GM12878 (cell line): ENCODE data around the gene FBXL14. TPM values are rescaled to one million over a fixed set of nuclear protein-coding genes. Genes with fewer than 3 reads are reported as not detected.

Experiments used
- ATAC-seq: fragments of 200-7000 bp; cut with Tn5 transposase; 3 replicates; pipeline ENCODE4 v1.9.1; 2020; ENCODE audit warnings: mild to moderate bottlenecking, moderate library complexity
- BruUV-seq: library from RNA; stranded (reverse); fragments of 400-500 nt; replicated peaks from 2 replicates; lab custom pipeline; 2021; lab: Mats Ljungman, UMichigan
- CTCF ChIA-PET: fragments of 300-600 bp; sonication (Branson Sonifier 250); formaldehyde crosslinking; extraction: SDS; loops from one replicate; lab custom pipeline; 2021; ENCODE audit warnings: inconsistent platforms; lab: Yijun Ruan, JAX
- POLR2A ChIA-PET: fragments of 350-600 bp; formaldehyde crosslinking; extraction: SDS; loops from one replicate; lab custom pipeline; 2021; ENCODE audit warnings: inconsistent platforms; lab: Charles Lee
- RAD21 ChIA-PET: fragments of 300-600 bp; sonication (Branson Sonifier 250); formaldehyde crosslinking; loops from one replicate; lab custom pipeline; 2023; ENCODE audit warnings: antibody characterized with exemption; ENCODE audit not compliant: unreplicated experiment; lab: Charles Lee
- SMC1A ChIA-PET: fragments of 300-600 bp; sonication (Branson Sonifier 250); formaldehyde crosslinking; loops from one replicate; lab custom pipeline; 2023; ENCODE audit not compliant: unreplicated experiment, uncharacterized antibody; lab: Charles Lee
- DNase-seq: peaks from one replicate; pipeline ENCODE4 v3.0.0-alpha.2; 2011; ENCODE audit warnings: low read depth, low spot score
- FAIRE-seq: peaks from 3 replicates; lab custom pipeline; 2011; peaks lifted over from hg19 to GRCh38; lab: Jason Lieb, UNC
- H2AFZ ChIP-seq: 2 replicates; pipeline ENCODE4 v1.6.0; 2011; ENCODE audit warnings: low read depth, low read length, control low read depth; ENCODE audit not compliant: control insufficient read depth
- H3K27ac ChIP-seq: 2 replicates; pipeline ENCODE4 v1.5.1; 2011; ENCODE audit warnings: control low read depth; ENCODE audit not compliant: control insufficient read depth, insufficient read depth
- H3K27me3 ChIP-seq, 2 experiments: replicated peaks in 1 of 2; 2 replicates each; pipeline versions ENCODE4 v1.6.0 to v1.6.1; 2011; ENCODE audit warnings: low read length in 1 of 2; ENCODE audit not compliant: control insufficient read depth in 2 of 2, insufficient read depth in 2 of 2
- H3K36me3 ChIP-seq, 2 experiments: 2 replicates each; pipeline ENCODE4 v1.5.1; 2011; ENCODE audit warnings: low read length in 1 of 2; ENCODE audit not compliant: control insufficient read depth in 2 of 2, insufficient read depth in 2 of 2
- H3K4me1 ChIP-seq: 2 replicates; pipeline ENCODE4 v1.6.1; 2011; ENCODE audit warnings: mild to moderate bottlenecking, low read length, moderate library complexity, mixed read lengths; ENCODE audit not compliant: control insufficient read depth, insufficient read depth
- H3K4me2 ChIP-seq: 2 replicates; pipeline ENCODE4 v1.6.0; 2011; ENCODE audit warnings: control low read depth; ENCODE audit not compliant: control insufficient read depth, insufficient read depth
- H3K4me3 ChIP-seq: fragments of 200-600 bp; sonication (generic); 2 replicates; pipeline ENCODE4 v1.5.1; 2016
- H3K79me2 ChIP-seq: 2 replicates; pipeline ENCODE4 v1.6.0; 2011; ENCODE audit warnings: low read length; ENCODE audit not compliant: control insufficient read depth, insufficient read depth
- H3K9ac ChIP-seq: 2 replicates; pipeline ENCODE4 v1.8.0; 2011; ENCODE audit warnings: low read length, control low read depth, mixed read lengths; ENCODE audit not compliant: control insufficient read depth, insufficient read depth
- H3K9me3 ChIP-seq: replicated peaks from 3 replicates; pipeline ENCODE4 v1.5.1; 2011; ENCODE audit warnings: mild to moderate bottlenecking, low read length; ENCODE audit not compliant: control insufficient read depth, insufficient read depth
- H4K20me1 ChIP-seq: 2 replicates; pipeline ENCODE4 v1.6.0; 2011; ENCODE audit not compliant: control insufficient read depth, insufficient read depth
- CBX3 ChIP-seq: fragments of 200-600 bp; sonication (generic); IDR thresholded peaks from 2 replicates; pipeline ENCODE4 v1.6.1; 2016; ENCODE audit warnings: low read depth, borderline replicate concordance
- CHD4 ChIP-seq: fragments of 200-600 bp; sonication (generic); IDR thresholded peaks from 2 replicates; pipeline ENCODE4 v1.6.1; 2016; ENCODE audit warnings: mild to moderate bottlenecking
- CREM ChIP-seq: IDR thresholded peaks from 2 replicates; pipeline ENCODE4 v1.6.1; 2014; ENCODE audit warnings: antibody characterized with exemption, low read depth
- EED ChIP-seq: sonication (generic); IDR thresholded peaks from 2 replicates; pipeline ENCODE4 v1.6.1; 2016; ENCODE audit warnings: antibody characterized with exemption, low read depth
- ESRRA ChIP-seq: IDR thresholded peaks from 2 replicates; pipeline ENCODE4 v1.6.1; 2012; ENCODE audit warnings: mild to moderate bottlenecking, low read length, improper control_type of control experiment
- ETV6 ChIP-seq, 2 experiments: fragments of 450-650 bp in 1 of 2; IDR thresholded peaks in 1 of 2; conservative IDR thresholded peaks in 1 of 2; 2 replicates each; pipeline ENCODE4 v1.6.1; 2014; ENCODE audit warnings: antibody characterized with exemption in 1 of 2, borderline replicate concordance in 1 of 2, low read depth in 1 of 2, mild to moderate bottlenecking in 1 of 2, moderate library complexity in 1 of 2
- MTA3 ChIP-seq: IDR thresholded peaks from 2 replicates; pipeline ENCODE4 v1.6.1; 2012; ENCODE audit warnings: low read length, inconsistent platforms, borderline replicate concordance
- NFYA ChIP-seq: IDR thresholded peaks from 2 replicates; pipeline ENCODE4 v1.6.1; 2011; ENCODE audit warnings: low read depth, mild to moderate bottlenecking, low read length, improper control_type of control experiment, borderline replicate concordance
- NFYB ChIP-seq: IDR thresholded peaks from 2 replicates; pipeline ENCODE4 v1.6.1; 2011; ENCODE audit warnings: low read depth, mild to moderate bottlenecking, low read length, improper control_type of control experiment, moderate library complexity; ENCODE audit not compliant: insufficient read depth
- PBX3 ChIP-seq: IDR thresholded peaks from 2 replicates; pipeline ENCODE4 v1.6.1; 2011; ENCODE audit warnings: mild to moderate bottlenecking, low read depth, low read length, moderate library complexity; ENCODE audit not compliant: insufficient replicate concordance
- PKNOX1 ChIP-seq: fragments of 450-650 bp; IDR thresholded peaks from 2 replicates; pipeline ENCODE4 v1.6.1; 2016; ENCODE audit warnings: mild to moderate bottlenecking
- PML ChIP-seq: IDR thresholded peaks from 2 replicates; pipeline ENCODE4 v1.6.1; 2012; ENCODE audit warnings: low read length, inconsistent platforms
- POU2F2 ChIP-seq: IDR thresholded peaks from 3 replicates; pipeline ENCODE4 v1.6.1; 2011; ENCODE audit warnings: low read depth, mild to moderate bottlenecking, low read length, borderline replicate concordance
- RAD51 ChIP-seq: fragments of 450-650 bp; IDR thresholded peaks from 2 replicates; pipeline ENCODE4 v1.6.1; 2016; ENCODE audit warnings: moderate library complexity, mild to moderate bottlenecking, inconsistent platforms
- SPI1 ChIP-seq: IDR thresholded peaks from 2 replicates; pipeline ENCODE4 v1.6.1; 2011; ENCODE audit warnings: low read depth, mild to moderate bottlenecking, low read length, moderate library complexity, borderline replicate concordance; ENCODE audit not compliant: insufficient read depth
- STAT3 ChIP-seq: IDR thresholded peaks from 2 replicates; pipeline ENCODE4 v1.6.1; 2011; ENCODE audit warnings: low read depth, low read length, improper control_type of control experiment
- ZNF207 ChIP-seq: fragments of 450-650 bp; IDR thresholded peaks from 2 replicates; pipeline ENCODE4 v1.6.1; 2014; ENCODE audit warnings: antibody characterized with exemption, mild to moderate bottlenecking, borderline replicate concordance
- ZNF24 ChIP-seq: fragments of 450-650 bp; IDR thresholded peaks from 2 replicates; pipeline ENCODE4 v1.6.1; 2017; ENCODE audit warnings: antibody characterized with exemption, mild to moderate bottlenecking
- ZNF687 ChIP-seq: fragments of 450-650 bp; IDR thresholded peaks from 2 replicates; pipeline ENCODE4 v1.6.1; 2017; ENCODE audit warnings: mild to moderate bottlenecking, moderate library complexity
- WGBS: methylation state at CpG from one replicate; pipeline ENCODE4 v1.1.6; 2016; ENCODE audit warnings: low lambda C conversion rate; ENCODE audit not compliant: insufficient replicate concordance, insufficient coverage; ENCODE audit errors: missing lambda C conversion rate; 5-methylcytosine and 5-hydroxymethylcytosine counted together
- in situ Hi-C: fragments of 300-500 bp; cut with MboI; formaldehyde crosslinking; loops from 9 replicates; pipeline ENCODE4 v1.14.3; 2018; ENCODE audit warnings: mixed read lengths
- intact Hi-C: fragments of 100-400 bp; cut with micrococcal nuclease; formaldehyde crosslinking; loops from one replicate; pipeline ENCODE4 v1.14.2; 2022; ENCODE audit not compliant: unreplicated experiment
- polyA plus RNA-seq, 11 experiments: library from polyadenylated mRNA; depleted of rRNA in 4 of 11; unstranded in 6 of 11; stranded (reverse) in 5 of 11; fragments of >200 nt; fragmentation: Nextera tagmentation in 4 of 11; fragmentation: Illumina TruSeq in 1 of 11; extraction: Ambion mirVana in 4 of 11; extraction: Trizol in 1 of 11; gene quantifications; 1 replicate in 1 of 11; 2 replicates in 10 of 11; pipeline versions ENCODE4 v1.2.1 to v1.2.3, GENCODE V29; 2011 to 2016; ENCODE audit warnings: inconsistent platforms in 2 of 11, missing spikeins in 2 of 11, low read depth in 1 of 11
- total RNA-seq, 4 experiments: library from RNA; depleted of rRNA in 3 of 4; stranded (reverse); fragments of >200 nt in 3 of 4; fragmentation: Illumina TruSeq in 1 of 4; extraction: Trizol in 1 of 4; gene quantifications; 2 replicates each; pipeline versions ENCODE4 v1.2.1 to v1.2.3, GENCODE V29; 2013 to 2021

The FBXL14 gene
- total and polyA plus RNA-seq, 10 of the 15 experiments (the other 5 are each of a cell fraction or from before 2014, with no cell fraction given): 0.44 to 19.0 (median 2.9) TPM

- H3K4me2 ChIP-seq: peak overlapping the region; percentile 11; the same call in 1 of the 2 replicates
- intact Hi-C loops (no loop called here), in situ Hi-C loops (no loop called here)
- DNase-seq (peak; percentile 55), ATAC-seq (peak; percentile 92), FAIRE-seq (no peak)
- H3K79me2 ChIP-seq: no peaks in the 10 kb centered on the region
- ChIA-PET CTCF (interaction anchor here (0.8 to 1.6 kb wide), 5 partner anchors 10 to 501 kb away, joined by 3 to 8 read pairs (median 4); no protein-coding TSS in a partner anchor), POLR2A (no interaction called here), SMC1A (interaction anchor here (1.3 kb wide), 2 partner anchors 13 to 501 kb away, joined by 3 to 5 read pairs; no protein-coding TSS in a partner anchor), RAD21 (interaction anchor here (1.2 to 1.7 kb wide), 3 partner anchors 11 to 502 kb away, joined by 4 to 7 read pairs (median 4); no protein-coding TSS in a partner anchor)
- WGBS: 1% methylated on average over 8 of the region's 8 CpGs
- H3K9me3 ChIP-seq: no peaks in the 10 kb centered on the region
- BruUV-seq: no TSS peak
- H3K27ac ChIP-seq: no peak overlapping the region
- H3K9ac ChIP-seq: no peak overlapping the region
- H3K4me3 ChIP-seq: no peak overlapping the region; the same call in 1 of the 2 replicates
- peaks cover 26% of the 10 kb centered on the region for H3K4me1 ChIP-seq
- no peaks in the 10 kb centered on the region for H4K20me1 ChIP-seq
- no peak overlapping the region; the same call in 1 of the 2 replicates for H2AFZ ChIP-seq
- H3K27me3 ChIP-seq: no peaks in the 10 kb centered on the region
- H3K36me3 ChIP-seq: no peaks in the 10 kb centered on the region; a peak in 1 of 4 replicates
- TF ChIP-seq CREM: no peak
- TF ChIP-seq NFYA: no peak
- TF ChIP-seq ESRRA: no peak
- TF ChIP-seq POU2F2: no peak
- 0 out of 2 replicates have a peak, but pooled peaks have one; percentile 34 for TF ChIP-seq NFYB
- TF ChIP-seq MTA3: 0 out of 2 replicates have a peak, but pooled peaks have one; percentile 59
- no peak for TF ChIP-seq ZNF24
- TF ChIP-seq PKNOX1: peak; percentile 79
- no peak for TF ChIP-seq CHD4
- TF ChIP-seq ZNF687: no peak
- no peak for TF ChIP-seq ZNF207
- TF ChIP-seq EED: 0 out of 2 replicates have a peak, but pooled peaks have one; percentile 0
- peak; percentile 38; the same call in 1 of the 2 replicates for TF ChIP-seq SPI1
- no peak for TF ChIP-seq CBX3
- TF ChIP-seq PML: no peak
- TF ChIP-seq STAT3: no peak
- TF ChIP-seq ETV6 (conservative IDR thresholded peaks at IDR 0.05 in 1 of 2, IDR thresholded peaks at IDR 0.05 in 1 of 2; ENCODE audit: borderline replicate concordance in 1 of 2, low read depth in 1 of 2): no peak
- TF ChIP-seq PBX3: peak; percentile 59
- peak; percentile 32; the same call in 1 of the 2 replicates for TF ChIP-seq RAD51
Measured at GRCh38 chr12:1619587-1619986, 25.2 kb upstream of the FBXL14 start.
